ENCODE measurements around the gene LMTK2.

Gene LMTK2

DNA sequence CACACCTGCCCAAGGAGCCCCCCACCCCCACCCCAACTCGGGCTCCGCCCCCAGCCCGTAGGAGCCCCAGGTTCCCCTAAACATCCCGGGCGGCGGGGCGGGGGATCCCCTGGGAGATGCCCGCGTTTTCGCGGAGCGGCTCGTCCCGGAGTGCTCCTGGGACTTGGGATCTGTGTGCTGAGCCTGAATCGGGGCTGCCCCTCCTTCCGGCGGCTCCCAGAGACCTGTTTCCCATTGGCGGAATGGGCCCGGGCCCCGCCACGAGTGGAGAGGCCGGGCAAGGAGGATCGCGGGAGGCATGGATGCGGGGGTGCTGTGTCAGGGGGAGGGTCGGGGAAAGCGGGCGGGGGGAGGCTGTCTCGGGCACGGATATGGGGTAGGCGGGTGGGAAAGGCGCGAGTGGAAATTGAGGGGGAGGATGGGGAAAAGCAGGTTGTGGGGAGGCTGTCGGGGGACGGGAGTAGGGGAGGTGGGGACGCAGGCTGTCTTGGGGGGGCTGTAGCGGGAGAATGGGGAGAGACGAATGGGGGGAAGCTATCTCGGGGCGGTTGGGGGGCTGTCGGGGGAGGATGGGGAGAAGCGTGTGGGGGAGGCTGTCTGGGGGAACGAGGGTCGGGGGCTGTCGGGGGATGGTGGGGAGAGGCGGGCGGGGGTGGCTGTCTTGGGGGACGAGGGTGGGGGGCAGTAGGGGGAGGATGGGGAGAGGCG lies 104.0 kb downstream of the LMTK2 start:
- H3K27me3 ChIP-seq (ENCODE audit: control insufficient read depth, insufficient read depth, low read length): no peaks in the 10 kb centered on the region
- no peak overlapping the region for H3K27ac ChIP-seq (ENCODE audit: low read length)
- WGBS (ENCODE audit: insufficient coverage, insufficient read length): no CpG with 5 or more reads among the region's 49 CpGs
- DNase-seq (ENCODE audit: low read depth, low spot score): peak; percentile 16
- peak overlapping the region; percentile 57; the same call in 1 of the 2 replicates for H3K4me3 ChIP-seq (ENCODE audit: low read length)
- no peaks in the 10 kb centered on the region for H3K9me3 ChIP-seq (ENCODE audit: control insufficient read depth, insufficient read depth, low read length)
- 0 out of 2 replicates have a peak, but pooled peaks cover 2% of the 10 kb centered on the region for H3K4me1 ChIP-seq (ENCODE audit: control insufficient read depth, insufficient read depth, low read length)
- peaks cover 10% of the 10 kb centered on the region for H3K36me3 ChIP-seq (ENCODE audit: control insufficient read depth, insufficient read depth, low read length)

DNA sequence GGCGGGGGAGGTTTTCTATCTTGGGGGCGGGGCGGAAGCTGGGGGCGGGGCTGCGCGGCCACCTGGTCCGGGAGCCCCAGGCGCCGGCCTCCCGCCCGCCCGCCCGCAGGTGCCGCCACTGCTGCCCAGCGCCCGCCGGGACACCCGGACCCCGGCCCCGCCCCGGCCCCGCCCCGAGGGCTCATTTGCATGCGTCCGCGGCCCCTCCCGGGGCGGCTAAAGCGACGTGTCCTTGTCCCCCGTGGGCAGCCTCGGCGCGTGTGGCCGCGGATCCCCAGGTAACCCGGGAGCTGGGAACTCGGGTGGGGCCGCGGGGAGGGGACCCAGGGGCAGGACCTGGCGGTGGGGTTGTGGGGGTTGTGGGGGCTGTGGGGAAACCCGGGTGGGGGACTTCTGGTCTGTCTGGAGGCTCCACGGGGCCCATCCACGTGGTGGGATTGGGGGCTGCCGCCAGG lies 104.6 kb downstream of the LMTK2 start, which contains the start of gene BHLHA15:
Gene BHLHA15, plus strand, starts transcription at position 219 of the 455 bp plus-strand sequence. CDS start 871 bp downstream, outside the sequence.
- WGBS (ENCODE audit: insufficient coverage, insufficient read length): no CpG with 5 or more reads among the region's 45 CpGs
- H3K27me3 ChIP-seq (ENCODE audit: control insufficient read depth, insufficient read depth, low read length): no peaks in the 10 kb centered on the region
- peaks cover 8% of the 10 kb centered on the region for H3K36me3 ChIP-seq (ENCODE audit: control insufficient read depth, insufficient read depth, low read length)
- 0 out of 2 replicates have a peak, but pooled peaks cover 2% of the 10 kb centered on the region for H3K4me1 ChIP-seq (ENCODE audit: control insufficient read depth, insufficient read depth, low read length)
- H3K4me3 ChIP-seq (ENCODE audit: low read length): peak within 1 kb of the TSS; percentile 57; the same call in 1 of the 2 replicates
- no peak within 1 kb of the TSS for H3K27ac ChIP-seq (ENCODE audit: low read length)
- no peak for DNase-seq (ENCODE audit: low read depth, low spot score)
- no peaks in the 10 kb centered on the region for H3K9me3 ChIP-seq (ENCODE audit: control insufficient read depth, insufficient read depth, low read length)

DNA sequence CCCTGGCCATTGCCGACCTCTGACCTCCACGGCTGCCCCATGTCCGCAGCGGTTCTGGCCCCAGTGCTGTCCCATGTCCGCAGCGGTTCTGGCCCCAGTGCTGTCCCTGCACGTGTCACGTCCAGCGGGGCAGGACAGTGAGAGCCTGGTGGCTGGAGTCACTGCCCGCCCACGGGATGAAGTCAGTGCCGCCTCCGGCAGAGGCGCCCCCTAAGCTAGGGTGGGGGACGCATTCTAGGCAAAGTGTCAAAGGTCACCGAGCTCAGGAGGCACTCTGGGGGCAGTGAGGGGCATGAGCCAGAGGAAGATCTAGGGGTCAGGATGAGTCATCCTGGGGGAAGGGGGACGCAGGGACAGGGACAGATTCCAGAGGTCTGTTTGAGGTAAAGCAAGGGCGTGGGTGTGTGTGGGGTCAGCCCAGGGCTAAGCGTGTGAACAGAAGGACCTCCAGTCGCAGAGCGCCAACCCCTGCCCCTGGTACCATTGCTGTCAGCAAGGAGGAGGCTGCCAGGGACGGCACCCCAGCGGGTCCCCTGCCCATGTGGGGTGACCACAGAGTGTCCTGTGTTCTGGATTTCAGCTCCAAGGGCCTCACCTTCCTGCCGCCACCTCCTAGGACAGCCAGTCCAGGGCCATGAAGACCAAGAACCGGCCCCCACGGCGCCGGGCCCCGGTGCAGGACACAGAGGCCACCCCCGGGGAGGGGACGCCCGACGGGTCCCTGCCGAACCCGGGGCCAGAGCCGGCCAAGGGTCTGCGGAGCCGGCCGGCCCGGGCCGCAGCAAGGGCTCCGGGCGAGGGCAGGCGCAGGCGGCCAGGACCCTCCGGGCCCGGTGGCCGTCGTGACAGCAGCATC lies 105.2 kb downstream of the LMTK2 start:
- no CpG with 5 or more reads among the region's 49 CpGs for WGBS (ENCODE audit: insufficient coverage, insufficient read length)
- Histone ChIP-seq H3K27ac (ENCODE audit: low read length) (no peak overlapping the region), H3K4me3 (ENCODE audit: low read length) (peak overlapping the region; percentile 43; the same call in 1 of the 2 replicates), H3K27me3 (ENCODE audit: control insufficient read depth, insufficient read depth, low read length) (no peaks in the 10 kb centered on the region), H3K4me1 (ENCODE audit: control insufficient read depth, insufficient read depth, low read length) (0 out of 2 replicates have a peak, but pooled peaks cover 2% of the 10 kb centered on the region), H3K36me3 (ENCODE audit: control insufficient read depth, insufficient read depth, low read length) (peaks cover 2% of the 10 kb centered on the region), H3K9me3 (ENCODE audit: control insufficient read depth, insufficient read depth, low read length) (no peaks in the 10 kb centered on the region)
- no peak for DNase-seq (ENCODE audit: low read depth, low spot score)

DNA sequence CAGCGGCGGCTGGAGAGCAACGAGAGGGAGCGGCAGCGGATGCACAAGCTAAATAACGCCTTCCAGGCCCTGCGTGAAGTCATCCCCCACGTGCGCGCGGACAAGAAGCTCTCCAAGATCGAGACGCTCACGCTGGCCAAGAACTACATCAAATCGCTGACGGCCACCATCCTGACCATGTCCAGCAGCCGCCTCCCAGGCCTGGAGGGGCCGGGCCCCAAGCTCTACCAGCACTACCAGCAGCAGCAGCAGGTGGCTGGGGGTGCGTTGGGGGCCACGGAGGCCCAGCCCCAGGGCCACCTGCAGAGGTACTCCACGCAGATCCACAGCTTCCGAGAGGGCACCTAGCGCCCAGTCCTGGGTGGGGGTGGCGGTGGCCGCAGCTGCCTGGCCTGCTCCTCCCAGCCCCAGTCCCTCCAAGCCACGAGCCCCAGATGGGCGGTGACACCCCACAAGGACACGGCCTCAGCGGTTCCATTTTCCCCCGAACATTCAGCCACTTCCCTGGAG lies 105.9 kb downstream of the LMTK2 start:
- no CpG with 5 or more reads among the region's 30 CpGs for WGBS (ENCODE audit: insufficient coverage, insufficient read length)
- Histone ChIP-seq H3K4me3 (ENCODE audit: low read length) (no peak overlapping the region), H3K27me3 (ENCODE audit: control insufficient read depth, insufficient read depth, low read length) (no peaks in the 10 kb centered on the region), H3K4me1 (ENCODE audit: control insufficient read depth, insufficient read depth, low read length) (0 out of 2 replicates have a peak, but pooled peaks cover 2% of the 10 kb centered on the region), H3K27ac (ENCODE audit: low read length) (no peak overlapping the region), H3K36me3 (ENCODE audit: control insufficient read depth, insufficient read depth, low read length) (no peaks in the 10 kb centered on the region; the same call in 1 of the 2 replicates), H3K9me3 (ENCODE audit: control insufficient read depth, insufficient read depth, low read length) (no peaks in the 10 kb centered on the region)
- no peak for DNase-seq (ENCODE audit: low read depth, low spot score)

DNA sequence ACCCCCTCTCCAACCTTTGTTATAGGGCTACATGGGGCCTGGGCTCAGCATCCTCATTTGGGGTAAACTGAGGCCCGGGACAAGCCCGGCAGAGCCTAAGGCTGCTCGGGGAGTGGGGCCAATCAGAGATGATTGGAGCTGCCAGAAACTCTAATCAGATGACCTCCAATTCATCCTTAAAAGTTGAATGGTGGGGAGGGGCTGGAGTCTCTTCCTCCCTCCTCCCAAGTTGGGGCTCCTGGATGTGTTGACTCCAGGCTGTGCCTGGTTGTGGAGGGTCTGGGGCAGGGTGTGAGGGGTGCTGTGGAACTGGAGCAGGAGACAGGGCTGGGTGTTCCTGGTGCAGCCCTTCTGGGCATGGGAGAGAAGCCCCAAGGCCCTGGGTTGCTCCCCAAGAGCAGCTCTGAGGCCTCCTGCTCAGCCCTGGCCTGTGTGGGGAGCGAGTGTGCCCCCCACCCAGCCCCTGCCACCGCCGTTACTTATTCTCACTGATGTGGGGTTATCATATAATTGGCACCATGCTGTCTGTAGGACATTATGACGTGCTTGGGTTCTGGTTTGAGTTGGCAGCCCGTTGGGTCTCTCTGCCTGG lies 106.7 kb downstream of the LMTK2 start:
- WGBS (ENCODE audit: insufficient coverage, insufficient read length): no CpG with 5 or more reads among the region's 8 CpGs
- no peaks in the 10 kb centered on the region for H3K9me3 ChIP-seq (ENCODE audit: control insufficient read depth, insufficient read depth, low read length)
- H3K36me3 ChIP-seq (ENCODE audit: control insufficient read depth, insufficient read depth, low read length): no peaks in the 10 kb centered on the region; the same call in 1 of the 2 replicates
- no peaks in the 10 kb centered on the region for H3K27me3 ChIP-seq (ENCODE audit: control insufficient read depth, insufficient read depth, low read length)
- no peak overlapping the region for H3K4me3 ChIP-seq (ENCODE audit: low read length)
- no peak for DNase-seq (ENCODE audit: low read depth, low spot score)
- no peak overlapping the region for H3K27ac ChIP-seq (ENCODE audit: low read length)
- 0 out of 2 replicates have a peak, but pooled peaks cover 2% of the 10 kb centered on the region for H3K4me1 ChIP-seq (ENCODE audit: control insufficient read depth, insufficient read depth, low read length)

DNA sequence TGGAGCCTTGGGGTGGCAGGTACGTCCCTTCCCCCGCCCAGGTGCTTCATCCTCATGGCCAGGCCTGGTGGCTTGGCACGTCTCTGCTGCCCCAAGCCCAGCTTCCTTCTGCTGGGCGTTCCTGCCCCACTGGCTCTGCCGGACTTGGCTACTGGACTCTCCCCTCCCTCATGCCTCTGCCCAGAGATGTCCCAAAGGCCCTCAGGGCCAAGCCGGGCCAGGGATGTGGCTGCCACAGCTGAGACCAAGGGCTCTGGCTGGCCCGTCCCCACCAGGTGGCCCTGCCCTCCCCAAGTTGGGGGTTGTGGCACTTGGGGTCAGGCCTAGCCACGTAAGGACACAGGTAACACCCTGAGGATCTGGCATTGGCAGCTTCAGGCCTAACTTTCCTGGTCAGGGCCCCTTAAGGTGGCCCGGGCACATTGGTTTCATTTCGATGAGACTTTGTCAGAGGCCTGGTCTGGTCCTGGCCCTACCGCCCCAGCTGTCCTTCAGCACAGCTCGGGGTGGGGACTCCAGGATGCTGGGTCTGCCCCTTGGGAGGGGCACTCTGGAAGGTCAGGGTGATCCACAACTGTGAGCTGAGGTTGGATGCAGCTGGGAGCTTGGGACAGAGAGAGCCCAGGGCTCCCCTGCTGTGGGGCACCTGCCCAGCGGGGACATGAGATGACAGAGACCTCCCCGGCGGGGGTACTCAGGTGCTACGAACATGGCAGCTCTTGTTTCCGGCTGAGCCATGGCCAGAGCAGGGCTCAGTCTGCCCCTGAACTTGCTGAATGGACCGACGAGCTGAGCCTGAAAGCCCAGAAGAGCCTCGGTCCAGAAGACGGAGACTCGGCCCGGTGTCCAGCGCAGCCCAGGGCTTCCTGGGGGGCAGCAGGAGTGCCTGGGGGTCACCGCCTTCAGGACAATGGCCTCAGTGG lies 107.5 kb downstream of the LMTK2 start:
- H3K4me1 ChIP-seq (ENCODE audit: control insufficient read depth, insufficient read depth, low read length): 0 out of 2 replicates have a peak, but pooled peaks cover 2% of the 10 kb centered on the region
- H3K36me3 ChIP-seq (ENCODE audit: control insufficient read depth, insufficient read depth, low read length): no peaks in the 10 kb centered on the region; the same call in 1 of the 2 replicates
- H3K27ac ChIP-seq (ENCODE audit: low read length): no peak overlapping the region
- no peak overlapping the region for H3K4me3 ChIP-seq (ENCODE audit: low read length)
- DNase-seq (ENCODE audit: low read depth, low spot score): no peak
- no CpG with 5 or more reads among the region's 25 CpGs for WGBS (ENCODE audit: insufficient coverage, insufficient read length)
- no peaks in the 10 kb centered on the region for H3K27me3 ChIP-seq (ENCODE audit: control insufficient read depth, insufficient read depth, low read length)
- H3K9me3 ChIP-seq (ENCODE audit: control insufficient read depth, insufficient read depth, low read length): no peaks in the 10 kb centered on the region

DNA sequence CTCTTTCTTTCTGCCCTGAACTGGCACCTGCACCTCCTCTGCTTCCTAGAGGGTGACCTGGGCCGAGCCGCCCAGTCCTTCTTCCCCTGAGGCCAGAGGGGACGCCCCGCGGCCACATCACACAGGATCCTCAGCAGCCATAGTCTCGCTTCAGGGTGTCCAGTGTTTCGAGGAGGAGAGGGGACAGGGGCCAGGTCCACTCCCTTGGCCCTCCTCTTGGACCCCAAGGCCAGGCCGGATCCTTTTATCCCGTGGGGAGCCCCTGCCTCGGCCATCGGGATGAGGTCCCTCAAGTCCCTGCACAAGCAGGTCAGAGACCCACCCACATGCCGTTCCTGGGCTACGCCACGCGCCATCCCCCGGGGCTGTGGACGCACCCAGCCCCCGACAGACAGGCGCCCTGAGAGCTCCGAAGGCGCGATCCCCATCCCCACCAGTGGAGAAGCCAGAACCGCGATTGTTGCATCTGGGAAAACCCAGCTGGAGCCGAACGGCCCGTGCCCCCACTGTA lies 108.2 kb downstream of the LMTK2 start:
- no peak overlapping the region for H3K27ac ChIP-seq (ENCODE audit: low read length)
- no CpG with 5 or more reads among the region's 27 CpGs for WGBS (ENCODE audit: insufficient coverage, insufficient read length)
- no peaks in the 10 kb centered on the region for H3K27me3 ChIP-seq (ENCODE audit: control insufficient read depth, insufficient read depth, low read length)
- no peaks in the 10 kb centered on the region for H3K9me3 ChIP-seq (ENCODE audit: control insufficient read depth, insufficient read depth, low read length)
- no peak for DNase-seq (ENCODE audit: low read depth, low spot score)
- H3K36me3 ChIP-seq (ENCODE audit: control insufficient read depth, insufficient read depth, low read length): no peaks in the 10 kb centered on the region; the same call in 1 of the 2 replicates
- H3K4me3 ChIP-seq (ENCODE audit: low read length): no peak overlapping the region
- H3K4me1 ChIP-seq (ENCODE audit: control insufficient read depth, insufficient read depth, low read length): 0 out of 2 replicates have a peak, but pooled peaks cover 1% of the 10 kb centered on the region

DNA sequence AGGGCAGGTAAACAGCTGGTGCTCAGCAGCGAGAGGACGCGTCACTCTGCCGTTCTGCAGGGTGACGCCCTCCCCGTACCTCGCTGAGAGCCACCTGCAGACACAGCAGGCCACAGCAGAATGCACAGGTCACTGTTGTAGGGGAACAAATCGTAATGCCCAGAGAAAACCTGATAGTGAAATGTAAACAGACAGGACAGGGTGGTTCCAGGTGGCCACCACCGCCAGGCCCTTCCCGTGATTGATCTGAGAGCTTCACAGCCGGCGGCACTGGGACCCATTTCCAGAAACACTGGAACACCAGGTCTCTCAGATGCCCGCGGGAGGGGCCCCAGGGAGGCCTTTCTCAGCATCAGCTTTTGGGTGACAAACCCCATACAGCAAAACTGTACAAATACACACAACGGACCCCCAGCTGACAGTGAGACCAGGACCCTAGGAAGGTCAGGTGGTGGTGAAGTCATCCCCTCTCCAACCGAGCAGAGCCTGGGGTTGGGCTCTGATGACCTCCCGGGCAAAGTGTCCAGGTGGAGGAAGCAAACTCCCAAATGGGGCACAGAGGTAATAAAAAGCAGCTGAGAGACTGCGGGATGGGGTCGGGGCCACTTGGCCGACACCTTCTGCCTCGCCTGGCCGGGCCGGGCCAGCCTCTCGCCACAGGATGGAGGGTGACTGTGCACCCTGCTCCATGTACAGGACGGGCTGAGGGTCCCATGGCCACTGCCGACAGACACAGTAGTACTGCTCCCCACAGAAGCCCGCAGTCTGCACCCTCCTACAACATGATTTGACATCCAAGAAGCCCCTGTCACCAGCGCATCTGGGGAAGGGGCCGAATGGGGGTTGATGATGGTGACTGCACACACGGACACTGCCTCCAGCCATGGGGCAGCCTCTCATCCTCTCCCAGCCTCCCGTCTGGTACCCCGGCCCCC lies 109.2 kb downstream of the LMTK2 start:
- no peaks in the 10 kb centered on the region; the same call in 1 of the 2 replicates for H3K36me3 ChIP-seq (ENCODE audit: control insufficient read depth, insufficient read depth, low read length)
- no peak overlapping the region for H3K27ac ChIP-seq (ENCODE audit: low read length)
- no peak for DNase-seq (ENCODE audit: low read depth, low spot score)
- no CpG with 5 or more reads among the region's 32 CpGs for WGBS (ENCODE audit: insufficient coverage, insufficient read length)
- no peak overlapping the region for H3K4me3 ChIP-seq (ENCODE audit: low read length)
- no peaks in the 10 kb centered on the region for H3K4me1 ChIP-seq (ENCODE audit: control insufficient read depth, insufficient read depth, low read length)
- H3K9me3 ChIP-seq (ENCODE audit: control insufficient read depth, insufficient read depth, low read length): no peaks in the 10 kb centered on the region
- H3K27me3 ChIP-seq (ENCODE audit: control insufficient read depth, insufficient read depth, low read length): no peaks in the 10 kb centered on the region
